Measurements from ENCODE around the gene SPSB1.

The SPSB1 gene

GRCh38 chr1:9346566-9346965 lies 53.9 kb downstream of the SPSB1 start:
- DNase-seq = no peak

GRCh38 chr1:9347095-9347850 lies 54.6 kb downstream of the SPSB1 start:
- no peak for DNase-seq

- no peak for DNase-seq
These were observed 56.7 kb downstream of the SPSB1 start for GRCh38 chr1:9349331-9349851.

- DNase-seq = no peak
These were observed 57.6 kb downstream of the SPSB1 start for GRCh38 chr1:9350013-9350908.

- DNase-seq = no peak
These were observed 58.3 kb downstream of the SPSB1 start for GRCh38 chr1:9350960-9351359.

GRCh38 chr1:9351654-9352271 lies 59.1 kb downstream of the SPSB1 start:
- DNase-seq = no peak

- no peak for DNase-seq
These were observed 59.9 kb downstream of the SPSB1 start for GRCh38 chr1:9352377-9353134.

- DNase-seq = no peak
These were observed 62.8 kb downstream of the SPSB1 start for GRCh38 chr1:9355503-9355902.

GRCh38 chr1:9356021-9356420 lies 63.3 kb downstream of the SPSB1 start:
- no peak for DNase-seq

- DNase-seq = no peak
These were observed 64.3 kb downstream of the SPSB1 start for GRCh38 chr1:9356829-9357466.

- no peak for DNase-seq
These were observed 65.3 kb downstream of the SPSB1 start for GRCh38 chr1:9357958-9358357.

- no peak for DNase-seq
These were observed 67.8 kb downstream of the SPSB1 start for GRCh38 chr1:9360371-9361064.

- DNase-seq = no peak
These were observed 69.1 kb downstream of the SPSB1 start for GRCh38 chr1:9361630-9362260.

- no peak for DNase-seq
These were observed 69.8 kb downstream of the SPSB1 start for GRCh38 chr1:9362488-9362887.

- no peak for DNase-seq
These were observed 70.4 kb downstream of the SPSB1 start for GRCh38 chr1:9363061-9363471.

GRCh38 chr1:9366298-9366697 lies 73.6 kb downstream of the SPSB1 start:
- DNase-seq = no peak

- no peak for DNase-seq
These were observed 74.5 kb downstream of the SPSB1 start for GRCh38 chr1:9366943-9367780.

- DNase-seq = no peak
These were observed 75.1 kb downstream of the SPSB1 start for GRCh38 chr1:9367806-9368205.

- DNase-seq = no peak
These were observed 75.7 kb downstream of the SPSB1 start for GRCh38 chr1:9368356-9368755.
